ENCODE data around the gene C11orf16.

C11orf16 gene

DNA sequence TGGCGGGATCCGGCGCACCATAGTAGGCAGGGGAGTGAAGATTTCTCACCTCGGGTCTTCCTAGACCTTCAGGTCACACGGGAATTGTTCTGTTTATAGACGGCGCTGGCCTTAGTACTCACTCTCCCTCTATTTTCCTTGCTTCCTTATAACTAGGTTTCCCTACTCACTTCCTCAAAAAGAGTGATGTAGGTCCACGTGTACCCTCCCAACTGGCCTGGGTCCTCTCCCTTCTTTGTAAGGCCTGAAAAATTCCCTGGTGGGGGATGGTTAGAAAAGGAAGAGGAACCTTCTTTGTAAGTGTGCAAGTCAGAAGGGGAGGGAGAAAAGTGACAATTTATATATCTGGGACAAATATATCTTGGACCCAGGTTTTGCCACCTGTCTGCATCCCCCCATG, 34.4 kb upstream of the C11orf16 start:
- TF ChIP-seq, protein P1, sequence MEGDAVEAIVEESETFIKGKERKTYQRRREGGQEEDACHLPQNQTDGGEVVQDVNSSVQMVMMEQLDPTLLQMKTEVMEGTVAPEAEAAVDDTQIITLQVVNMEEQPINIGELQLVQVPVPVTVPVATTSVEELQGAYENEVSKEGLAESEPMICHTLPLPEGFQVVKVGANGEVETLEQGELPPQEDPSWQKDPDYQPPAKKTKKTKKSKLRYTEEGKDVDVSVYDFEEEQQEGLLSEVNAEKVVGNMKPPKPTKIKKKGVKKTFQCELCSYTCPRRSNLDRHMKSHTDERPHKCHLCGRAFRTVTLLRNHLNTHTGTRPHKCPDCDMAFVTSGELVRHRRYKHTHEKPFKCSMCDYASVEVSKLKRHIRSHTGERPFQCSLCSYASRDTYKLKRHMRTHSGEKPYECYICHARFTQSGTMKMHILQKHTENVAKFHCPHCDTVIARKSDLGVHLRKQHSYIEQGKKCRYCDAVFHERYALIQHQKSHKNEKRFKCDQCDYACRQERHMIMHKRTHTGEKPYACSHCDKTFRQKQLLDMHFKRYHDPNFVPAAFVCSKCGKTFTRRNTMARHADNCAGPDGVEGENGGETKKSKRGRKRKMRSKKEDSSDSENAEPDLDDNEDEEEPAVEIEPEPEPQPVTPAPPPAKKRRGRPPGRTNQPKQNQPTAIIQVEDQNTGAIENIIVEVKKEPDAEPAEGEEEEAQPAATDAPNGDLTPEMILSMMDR (IDR thresholded peaks at IDR 0.05; ENCODE audit: unreplicated experiment in 3 of 3), result no peak
- Mint-ChIP-seq H3K36me3 (ENCODE audit: low read depth) (no peaks in the 10 kb centered on the region), H3K9me3 (no peaks in the 10 kb centered on the region), H3K4me3 (peak overlapping the region; percentile 45 to 72 (median 65)), H3K27me3 (ENCODE audit: low read depth) (no peaks in the 10 kb centered on the region), H3K4me1 (peaks cover 18% of the 10 kb centered on the region), H3K27ac (peak overlapping the region in 1 of 3 experiments; percentile 17)

DNA sequence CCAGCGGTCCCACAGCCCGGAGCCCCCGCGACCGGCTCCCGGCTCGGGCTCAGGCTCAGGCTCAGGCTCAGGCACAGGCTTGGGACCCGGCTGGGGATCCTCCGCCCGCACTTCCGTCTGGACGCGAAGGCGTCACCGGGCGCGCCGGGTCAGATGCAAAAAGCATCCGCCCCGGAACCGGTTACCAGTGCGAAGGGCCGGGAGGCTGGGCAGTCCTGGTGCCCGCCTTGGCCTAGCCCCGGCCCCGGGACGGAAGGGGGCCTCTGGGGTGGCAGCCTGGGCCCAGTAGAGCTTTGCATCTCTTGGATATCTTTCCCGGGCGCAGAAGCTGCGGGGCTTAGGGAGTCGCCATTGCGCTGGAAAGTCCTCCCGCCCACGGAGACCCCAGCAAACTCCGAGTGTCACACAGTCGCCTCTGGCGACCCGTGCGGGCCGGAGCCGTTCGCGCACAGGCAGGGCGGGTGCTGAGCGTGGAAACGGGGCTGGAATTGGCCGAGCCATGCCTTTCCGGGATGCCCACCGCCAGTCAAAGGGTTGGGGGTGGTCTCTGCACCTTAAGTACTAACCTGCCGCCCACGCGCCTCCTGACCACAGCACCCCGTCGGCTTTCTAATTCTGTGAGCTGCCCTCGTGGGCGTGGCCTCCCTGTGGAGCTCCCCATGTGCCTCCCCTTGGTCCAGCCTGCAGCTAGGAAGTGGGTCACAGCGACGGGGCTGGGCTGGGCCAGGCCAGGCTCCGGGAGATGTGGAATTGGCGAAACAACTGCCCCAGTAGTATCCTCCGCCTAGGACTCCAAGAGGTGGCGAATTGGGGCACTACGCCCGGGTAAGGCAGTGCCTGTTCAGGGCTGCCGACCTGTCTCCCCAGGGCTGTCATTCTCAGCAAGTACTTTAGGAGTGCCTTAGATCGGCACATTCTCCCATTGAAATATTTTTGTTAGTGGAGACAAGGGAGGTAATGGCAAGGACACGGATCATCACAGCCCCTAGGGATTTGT, 31.9 kb upstream of the C11orf16 start, which contains the start of gene TMEM9B:
Gene TMEM9B, minus strand, starts transcription at position 119 of the 997 bp plus-strand sequence. CDS start 129 bp downstream, outside the sequence.
- TF ChIP-seq, protein P1 (IDR thresholded peaks at IDR 0.05; ENCODE audit: unreplicated experiment in 3 of 3), result no peak
- Mint-ChIP-seq H3K27me3 (ENCODE audit: low read depth) (no peaks in the 10 kb centered on the region), H3K27ac (peak within 1 kb of the TSS; percentile 82 to 96 (median 89)), H3K4me1 (peaks cover 24% of the 10 kb centered on the region), H3K36me3 (ENCODE audit: low read depth) (no peaks in the 10 kb centered on the region), H3K4me3 (peak within 1 kb of the TSS; percentile 94 to 98 (median 98)), H3K9me3 (no peaks in the 10 kb centered on the region)

DNA sequence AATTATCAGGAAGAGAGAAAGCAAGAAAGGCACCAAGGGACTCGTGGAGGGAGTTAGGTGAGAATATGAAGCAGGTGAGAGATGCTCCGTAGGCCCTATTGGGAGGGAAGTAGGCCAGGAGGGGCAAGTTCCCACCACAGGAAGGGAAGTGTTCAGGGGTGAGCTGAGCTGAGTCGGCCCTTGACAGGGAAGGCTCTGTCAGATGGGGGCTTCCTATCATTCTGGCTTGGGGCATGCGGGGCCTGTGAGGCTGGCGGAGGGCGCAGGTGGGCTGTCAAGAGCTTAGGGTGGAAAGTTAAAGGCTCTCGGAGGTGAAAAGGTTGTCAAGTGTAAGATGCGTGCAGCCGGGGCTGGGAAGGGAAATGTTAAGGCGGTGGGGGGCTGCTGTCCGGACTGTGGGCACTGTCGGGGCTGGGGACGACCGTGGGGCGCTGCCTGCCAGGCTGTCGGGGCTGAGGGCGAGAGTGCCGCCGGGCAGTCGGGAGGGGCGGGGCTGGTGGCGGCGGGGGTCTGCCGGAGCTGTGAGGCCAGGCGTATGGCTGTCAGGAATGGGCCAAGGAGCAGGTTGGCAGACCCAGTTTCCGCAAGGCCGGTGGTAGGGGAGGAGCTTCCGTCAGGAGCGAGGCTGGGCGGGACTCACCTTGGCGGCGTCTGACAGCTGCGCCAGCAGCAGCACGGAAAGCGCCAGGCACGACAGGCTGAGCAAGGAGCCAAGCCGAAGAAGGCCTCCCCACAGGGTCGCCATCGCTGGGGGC, 31.0 kb upstream of the C11orf16 start:
- TF ChIP-seq, protein P1 (IDR thresholded peaks at IDR 0.05; ENCODE audit: unreplicated experiment in 3 of 3), result no peak
- no peaks in the 10 kb centered on the region for H3K36me3 Mint-ChIP-seq (ENCODE audit: low read depth)
- H3K27me3 Mint-ChIP-seq (ENCODE audit: low read depth), result no peaks in the 10 kb centered on the region
- H3K4me1 Mint-ChIP-seq, result peaks cover 27% of the 10 kb centered on the region
- H3K4me3 Mint-ChIP-seq, result peak overlapping the region; percentile 94 to 98 (median 98)
- H3K27ac Mint-ChIP-seq, result peak overlapping the region; percentile 77 to 87 (median 82)
- H3K9me3 Mint-ChIP-seq, result no peaks in the 10 kb centered on the region

DNA sequence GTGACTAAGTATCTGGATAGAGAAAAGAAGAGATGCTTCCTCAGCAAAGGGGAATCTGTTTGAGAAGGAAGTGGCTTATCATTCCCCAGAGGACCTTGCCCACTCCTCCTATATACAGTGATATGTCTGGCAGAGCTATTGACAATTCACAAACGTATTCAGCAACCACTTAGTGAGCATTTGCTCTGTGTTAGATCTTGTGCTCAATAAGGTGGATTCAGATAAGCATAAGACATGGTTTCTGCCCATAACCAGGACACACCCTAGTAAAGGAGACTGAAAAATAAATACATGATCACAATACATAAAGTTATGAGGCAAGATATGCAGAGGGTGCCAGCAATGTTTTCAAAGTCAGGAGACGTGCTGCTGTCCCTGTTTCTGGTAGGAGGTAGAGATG, 30.1 kb upstream of the C11orf16 start:
- Mint-ChIP-seq H3K27ac (peak overlapping the region; percentile 77 to 87 (median 83)), H3K36me3 (ENCODE audit: low read depth) (no peaks in the 10 kb centered on the region), H3K4me1 (peaks cover 27% of the 10 kb centered on the region)

DNA sequence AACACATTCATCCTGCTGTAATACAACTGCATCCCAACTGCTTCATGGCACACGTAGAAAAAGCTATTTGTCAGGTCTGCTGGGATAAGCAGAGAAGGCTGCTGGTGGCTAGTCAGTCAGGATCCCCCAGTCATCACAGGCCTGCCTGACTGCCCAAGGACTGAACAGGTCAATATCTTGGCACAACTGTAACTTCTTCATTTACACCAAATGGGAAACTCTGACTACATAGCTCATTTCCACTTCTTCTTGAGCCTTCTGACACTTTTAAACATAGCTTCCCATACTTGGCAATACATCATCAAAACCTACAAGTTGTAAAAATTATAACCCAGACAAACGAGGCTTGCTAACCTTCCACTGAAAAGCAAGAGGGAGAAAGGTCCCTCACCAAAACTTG, 28.7 kb upstream of the C11orf16 start:
- H3K27ac Mint-ChIP-seq, result peak overlapping the region in 1 of 3 experiments; percentile 8
- H3K4me3 Mint-ChIP-seq, result peak overlapping the region in 1 of 3 experiments; percentile 30
- no peaks in the 10 kb centered on the region for H3K36me3 Mint-ChIP-seq (ENCODE audit: low read depth)
- no peaks in the 10 kb centered on the region for H3K9me3 Mint-ChIP-seq
- H3K27me3 Mint-ChIP-seq (ENCODE audit: low read depth), result no peaks in the 10 kb centered on the region
- peaks cover 27% of the 10 kb centered on the region for H3K4me1 Mint-ChIP-seq
- TF ChIP-seq, protein P1 (IDR thresholded peaks at IDR 0.05; ENCODE audit: unreplicated experiment in 3 of 3), result no peak

More for the DNA sequence above, 30.1 kb upstream of the C11orf16 start:
- Mint-ChIP-seq H3K27me3 (ENCODE audit: low read depth) (no peaks in the 10 kb centered on the region), H3K4me3 (peak overlapping the region; percentile 85 to 98 (median 94)), H3K9me3 (no peaks in the 10 kb centered on the region)
- TF ChIP-seq, protein P1 (IDR thresholded peaks at IDR 0.05; ENCODE audit: unreplicated experiment in 3 of 3), result no peak

All from nephron (organoid).